ENCODE measurements around the gene ANKRD12.

DNA sequence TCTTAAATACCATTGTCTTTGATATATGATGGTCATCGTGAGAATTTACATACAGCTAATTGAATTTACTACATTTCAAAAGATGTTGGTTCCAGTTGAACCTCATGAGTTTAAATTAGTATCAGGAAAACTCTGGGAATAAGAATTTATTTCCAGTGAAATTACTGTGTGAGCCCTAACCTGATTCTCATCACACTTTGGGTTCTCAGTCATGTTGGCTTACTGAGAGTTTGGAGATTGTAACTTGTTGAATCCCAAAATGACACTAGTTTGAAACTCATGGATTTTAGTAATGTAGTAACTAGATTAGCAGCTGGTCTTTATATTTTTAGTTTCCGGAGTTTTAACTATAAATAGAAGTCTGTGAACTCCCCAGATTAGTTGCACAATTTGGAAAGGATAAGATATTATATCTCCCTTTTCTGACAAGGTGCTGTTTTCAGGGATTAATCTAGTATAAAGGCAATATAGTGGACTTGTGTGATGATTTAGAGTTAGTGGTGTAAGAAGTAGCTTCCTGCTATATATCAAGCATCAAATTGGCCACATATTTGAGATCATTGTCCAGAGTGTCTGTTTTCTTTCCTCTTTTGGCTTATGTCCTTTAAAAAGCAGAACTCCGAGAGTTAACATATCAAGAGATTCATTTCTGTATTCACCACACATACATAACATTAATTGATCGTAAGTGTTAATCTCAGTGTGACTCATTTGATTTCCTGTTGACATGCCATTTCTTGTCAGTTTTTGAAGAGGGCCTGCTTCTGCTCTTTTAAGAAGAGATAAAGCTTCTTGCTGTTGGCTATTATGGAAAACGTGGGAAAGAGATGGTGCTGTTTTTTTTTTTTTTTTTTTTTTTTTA is 18.4 kb upstream of the ANKRD12 start:
- TF ChIP-seq, protein P1, sequence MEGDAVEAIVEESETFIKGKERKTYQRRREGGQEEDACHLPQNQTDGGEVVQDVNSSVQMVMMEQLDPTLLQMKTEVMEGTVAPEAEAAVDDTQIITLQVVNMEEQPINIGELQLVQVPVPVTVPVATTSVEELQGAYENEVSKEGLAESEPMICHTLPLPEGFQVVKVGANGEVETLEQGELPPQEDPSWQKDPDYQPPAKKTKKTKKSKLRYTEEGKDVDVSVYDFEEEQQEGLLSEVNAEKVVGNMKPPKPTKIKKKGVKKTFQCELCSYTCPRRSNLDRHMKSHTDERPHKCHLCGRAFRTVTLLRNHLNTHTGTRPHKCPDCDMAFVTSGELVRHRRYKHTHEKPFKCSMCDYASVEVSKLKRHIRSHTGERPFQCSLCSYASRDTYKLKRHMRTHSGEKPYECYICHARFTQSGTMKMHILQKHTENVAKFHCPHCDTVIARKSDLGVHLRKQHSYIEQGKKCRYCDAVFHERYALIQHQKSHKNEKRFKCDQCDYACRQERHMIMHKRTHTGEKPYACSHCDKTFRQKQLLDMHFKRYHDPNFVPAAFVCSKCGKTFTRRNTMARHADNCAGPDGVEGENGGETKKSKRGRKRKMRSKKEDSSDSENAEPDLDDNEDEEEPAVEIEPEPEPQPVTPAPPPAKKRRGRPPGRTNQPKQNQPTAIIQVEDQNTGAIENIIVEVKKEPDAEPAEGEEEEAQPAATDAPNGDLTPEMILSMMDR (IDR thresholded peaks at IDR 0.05; ENCODE audit: insufficient read depth, low read length, poor library complexity, severe bottlenecking), result no peak
- TF ChIP-seq EZH2phosphoT487 (conservative IDR thresholded peaks at IDR 0.05; ENCODE audit: low read length), result no peak
